OCI-LY7 (cell line): Measurements from ENCODE around the gene FNTB. TPM values are rescaled to one million over a fixed set of nuclear protein-coding genes. Genes with fewer than 3 reads are reported as not detected.

Experiments
- BruUV-seq: library from RNA; stranded (reverse); fragments of 400-500 nt; replicated peaks from 2 replicates; lab custom pipeline; 2021; lab: Mats Ljungman, UMichigan
- CTCF ChIA-PET: fragments of 300-600 bp; sonication (Branson Sonifier 250); formaldehyde crosslinking; loops from one replicate; lab custom pipeline; 2022; ENCODE audit warnings: antibody characterized with exemption; ENCODE audit not compliant: unreplicated experiment; lab: Charles Lee
- POLR2A ChIA-PET: fragments of 300-600 bp; sonication (Branson Sonifier 250); formaldehyde crosslinking; loops from one replicate; lab custom pipeline; 2022; ENCODE audit warnings: antibody characterized with exemption; lab: Charles Lee
- DNase-seq: peaks from one replicate; pipeline ENCODE4 v3.0.0-alpha.2; 2015; ENCODE audit warnings: low spot score
- H2AFZ ChIP-seq: fragments of 200-600 bp; sonication (generic), shearing (Covaris generic); 2 replicates; pipeline ENCODE4 v1.6.1; 2014; ENCODE audit warnings: mild to moderate bottlenecking, antibody characterized with exemption, low read length, moderate library complexity
- H3K27ac ChIP-seq: fragments of 200-600 bp; sonication (generic); 2 replicates; pipeline ENCODE4 v1.5.1; 2014; ENCODE audit warnings: mixed run types, low read depth, mild to moderate bottlenecking, moderate library complexity, low read length, inconsistent platforms; ENCODE audit not compliant: poor library complexity, severe bottlenecking
- H3K36me3 ChIP-seq: fragments of 200-600 bp; sonication (generic); 2 replicates; pipeline ENCODE4 v1.6.1; 2014; ENCODE audit warnings: mild to moderate bottlenecking, antibody characterized with exemption, low read length, moderate library complexity, mixed read lengths; ENCODE audit not compliant: insufficient read depth
- H3K4me1 ChIP-seq: fragments of 200-600 bp; sonication (generic); 2 replicates; pipeline ENCODE4 v1.5.1; 2014; ENCODE audit warnings: mild to moderate bottlenecking, low read length; ENCODE audit not compliant: insufficient read depth, poor library complexity, severe bottlenecking
- H3K4me2 ChIP-seq: fragments of 200-600 bp; sonication (generic); 2 replicates; pipeline ENCODE4 v1.6.1; 2014; ENCODE audit warnings: mild to moderate bottlenecking, low read length
- H3K4me3 ChIP-seq: fragments of 200-600 bp; sonication (generic); 2 replicates; pipeline ENCODE4 v1.5.1; 2014; ENCODE audit warnings: mild to moderate bottlenecking, low read depth, low read length; ENCODE audit not compliant: poor library complexity, severe bottlenecking
- H3K79me2 ChIP-seq: fragments of 200-600 bp; sonication (generic); 2 replicates; pipeline ENCODE4 v1.6.1; 2016; ENCODE audit warnings: low read depth, mild to moderate bottlenecking, low read length, moderate library complexity, mixed read lengths; ENCODE audit not compliant: insufficient read depth
- H3K9me2 ChIP-seq: fragments of 200-600 bp; sonication (generic); 2 replicates; pipeline ENCODE4 v1.6.1; 2016; ENCODE audit warnings: mild to moderate bottlenecking, low read length, mixed read lengths; ENCODE audit not compliant: insufficient read depth
- H3K9me3 ChIP-seq: fragments of 200-600 bp; sonication (generic); 2 replicates; pipeline ENCODE4 v1.6.1; 2014; ENCODE audit warnings: mild to moderate bottlenecking, mixed run types, low read length, mixed read lengths
- H4K20me1 ChIP-seq: fragments of 200-600 bp; sonication (generic); 2 replicates; pipeline ENCODE4 v1.6.1; 2014; ENCODE audit warnings: mild to moderate bottlenecking, antibody characterized with exemption, low read length, moderate library complexity, mixed read lengths; ENCODE audit not compliant: insufficient read depth
- CTCF ChIP-seq: fragments of 200-600 bp; sonication (generic); conservative IDR thresholded peaks from 2 replicates; pipeline ENCODE4 v1.5.1; 2014; ENCODE audit warnings: mild to moderate bottlenecking, antibody characterized with exemption, low read length, moderate library complexity, mixed read lengths
- EZH2phosphoT487 ChIP-seq: fragments of 200-600 bp; sonication (generic); IDR thresholded peaks from 2 replicates; pipeline ENCODE4 v1.6.1; 2018; ENCODE audit warnings: low read depth, borderline replicate concordance, mild to moderate bottlenecking, mixed run types, antibody characterized with exemption, low read length, moderate library complexity, mixed read lengths
- intact Hi-C: fragments of 100-400 bp; cut with micrococcal nuclease; formaldehyde crosslinking; loops from one replicate; pipeline ENCODE4 v1.10.0; 2022; ENCODE audit not compliant: unreplicated experiment
- total RNA-seq, 2 experiments: library from RNA; depleted of rRNA in 1 of 2; stranded (reverse); fragments of >200 nt in 1 of 2; shearing (Covaris generic) in 1 of 2; gene quantifications; 2 replicates each; pipeline ENCODE4 v1.2.3, GENCODE V29; 2014 to 2022

Gene FNTB
- total RNA-seq, 2 experiments from 2014 or later: 9.2 to 18.0 TPM

DNA sequence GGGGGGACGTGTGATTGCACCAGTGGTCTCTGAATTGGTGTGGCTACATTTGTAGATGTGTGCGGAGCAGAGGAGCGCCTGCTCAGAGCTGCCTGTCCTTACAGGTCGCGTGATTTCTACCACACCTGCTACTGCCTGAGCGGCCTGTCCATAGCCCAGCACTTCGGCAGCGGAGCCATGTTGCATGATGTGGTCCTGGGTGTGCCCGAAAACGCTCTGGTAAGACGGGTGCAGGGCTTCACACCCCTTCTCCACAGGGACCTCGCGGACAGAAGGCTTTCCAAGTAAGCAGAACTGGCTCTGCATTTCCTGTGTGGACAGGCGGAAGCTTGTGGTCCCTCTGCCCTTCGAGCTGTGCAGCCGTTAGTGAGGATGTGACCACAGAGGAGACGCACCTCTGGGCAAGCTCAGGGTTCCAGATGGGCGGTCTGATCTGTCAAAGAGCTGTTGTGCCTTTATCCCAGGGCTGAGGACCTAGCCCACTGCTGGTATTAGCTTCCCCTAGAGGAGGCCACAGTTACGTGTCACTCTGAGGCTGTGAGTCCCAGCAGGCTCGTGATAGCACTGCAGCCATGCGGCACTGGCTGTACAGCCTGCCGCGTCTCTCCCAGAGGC, 67.9 kb downstream of the FNTB start:
- peaks cover 16% of the 10 kb centered on the region for H3K36me3 ChIP-seq
- H3K9me2 ChIP-seq: no peaks in the 10 kb centered on the region
- no peaks in the 10 kb centered on the region for H3K9me3 ChIP-seq
- no peak overlapping the region for H2AFZ ChIP-seq
- no peak for TF ChIP-seq CTCF
- no peak for TF ChIP-seq EZH2phosphoT487
- no peak overlapping the region for H3K4me3 ChIP-seq
- H3K27ac ChIP-seq: no peak overlapping the region
- intact Hi-C loops: no loop called here
- H3K79me2 ChIP-seq: no peaks in the 10 kb centered on the region
- H3K4me2 ChIP-seq: no peak overlapping the region
- ChIA-PET CTCF (no interaction called here), POLR2A (no interaction called here)
- H3K4me1 ChIP-seq: no peaks in the 10 kb centered on the region
- no peaks in the 10 kb centered on the region for H4K20me1 ChIP-seq
- BruUV-seq: no TSS peak
- DNase-seq: no peak

DNA sequence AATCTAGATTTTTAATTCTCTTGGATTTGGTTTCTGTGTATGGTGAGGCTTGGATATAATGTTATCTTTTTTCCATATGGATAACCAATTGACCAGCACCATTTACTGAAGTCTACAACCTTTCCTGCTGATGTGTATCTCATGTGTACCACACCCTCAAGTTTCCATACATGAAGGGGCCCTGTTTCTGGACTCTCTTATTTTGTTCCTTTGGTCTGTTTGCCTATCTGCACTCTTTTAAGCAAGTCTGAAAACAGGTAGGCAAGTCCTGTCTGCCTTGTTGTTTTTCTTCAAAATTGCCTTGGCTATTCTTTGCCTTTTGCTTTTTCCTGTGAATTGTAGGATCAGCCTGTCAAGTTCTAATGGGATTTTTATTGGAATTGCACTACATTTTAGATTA, 71.0 kb downstream of the FNTB start:
- Histone ChIP-seq H3K27ac (no peak overlapping the region), H3K4me3 (no peak overlapping the region), H4K20me1 (no peaks in the 10 kb centered on the region), H3K4me1 (no peaks in the 10 kb centered on the region), H3K4me2 (no peak overlapping the region), H3K36me3 (peaks cover 37% of the 10 kb centered on the region), H3K79me2 (no peaks in the 10 kb centered on the region), H3K9me3 (no peaks in the 10 kb centered on the region), H3K9me2 (no peaks in the 10 kb centered on the region), H2AFZ (no peak overlapping the region)
- CTCF ChIA-PET: no interaction called here
- POLR2A ChIA-PET: interaction anchor here (0.8 kb wide), 1 partner anchor 178 kb away, joined by 3 read pairs; the partner anchor contains the start of gene SPTB
- BruUV-seq: no TSS peak
- no peak for DNase-seq
- intact Hi-C loops: no loop called here
- TF ChIP-seq EZH2phosphoT487 (no peak), CTCF (no peak)
